ENCODE measurements around the gene DAPK1.

DAPK1 gene

GRCh38 chr9:87698069-87698809 lies 200.6 kb downstream of the DAPK1 start:
- ATAC-seq, result no peak

GRCh38 chr9:87699835-87700234 lies 202.2 kb downstream of the DAPK1 start:
- no peak for ATAC-seq

- ATAC-seq, result no peak
Measured at GRCh38 chr9:87701491-87701890, 203.8 kb downstream of the DAPK1 start.

- no peak for ATAC-seq
Measured at GRCh38 chr9:87701931-87702421, 204.3 kb downstream of the DAPK1 start.

GRCh38 chr9:87702921-87703320 lies 205.3 kb downstream of the DAPK1 start:
- ATAC-seq, result no peak

DNA sequence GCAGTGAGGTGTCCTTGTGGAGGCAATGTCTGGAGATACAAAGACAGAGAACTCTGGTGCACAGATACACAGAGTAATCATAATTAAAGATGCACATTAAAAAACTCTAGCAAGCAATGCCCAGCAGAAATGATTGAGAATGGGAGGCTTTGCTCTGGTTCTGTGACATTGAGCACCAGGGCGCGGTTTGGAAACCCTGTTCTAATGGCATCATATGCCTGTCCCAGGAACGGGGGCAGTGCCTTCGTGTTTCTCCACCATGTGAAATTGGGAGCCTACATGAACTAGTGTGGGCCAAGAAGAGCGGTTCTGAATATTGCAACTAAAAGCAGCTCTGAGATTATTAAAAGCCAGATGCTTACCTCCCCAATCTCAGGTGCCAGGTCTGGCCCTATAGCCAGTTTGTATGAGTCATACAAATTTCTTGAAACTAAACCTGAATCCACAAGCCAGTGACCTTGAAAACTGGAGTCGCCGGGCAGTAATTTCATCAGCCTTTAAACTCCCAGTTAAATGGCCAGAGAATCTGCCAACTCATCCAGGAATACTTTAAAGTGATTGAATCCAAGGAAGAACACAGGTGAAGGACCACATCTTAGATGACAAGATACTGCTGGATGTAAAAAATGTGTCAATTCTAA lies 206.1 kb downstream of the DAPK1 start:
- ATAC-seq, result no peak

DNA sequence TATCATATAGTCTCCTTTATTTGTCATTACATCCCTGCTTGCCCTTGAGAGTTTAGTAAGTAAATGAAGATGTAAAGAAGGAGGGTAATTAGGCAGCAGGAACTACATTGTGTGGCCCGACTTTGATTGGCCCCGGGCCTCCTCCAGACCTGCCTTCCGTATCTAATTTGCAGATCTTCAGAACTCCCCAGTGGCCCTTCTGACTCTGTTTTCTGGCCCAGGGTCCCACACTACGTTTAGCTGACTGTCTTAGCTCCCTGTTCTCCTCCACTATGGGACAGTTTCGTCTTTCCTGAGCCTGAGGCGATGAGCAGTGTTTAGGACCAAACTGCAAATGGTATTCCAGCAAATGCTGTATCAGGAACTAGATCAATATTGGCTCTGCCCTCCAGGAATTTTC lies 206.7 kb downstream of the DAPK1 start:
- ATAC-seq, result no peak

DNA sequence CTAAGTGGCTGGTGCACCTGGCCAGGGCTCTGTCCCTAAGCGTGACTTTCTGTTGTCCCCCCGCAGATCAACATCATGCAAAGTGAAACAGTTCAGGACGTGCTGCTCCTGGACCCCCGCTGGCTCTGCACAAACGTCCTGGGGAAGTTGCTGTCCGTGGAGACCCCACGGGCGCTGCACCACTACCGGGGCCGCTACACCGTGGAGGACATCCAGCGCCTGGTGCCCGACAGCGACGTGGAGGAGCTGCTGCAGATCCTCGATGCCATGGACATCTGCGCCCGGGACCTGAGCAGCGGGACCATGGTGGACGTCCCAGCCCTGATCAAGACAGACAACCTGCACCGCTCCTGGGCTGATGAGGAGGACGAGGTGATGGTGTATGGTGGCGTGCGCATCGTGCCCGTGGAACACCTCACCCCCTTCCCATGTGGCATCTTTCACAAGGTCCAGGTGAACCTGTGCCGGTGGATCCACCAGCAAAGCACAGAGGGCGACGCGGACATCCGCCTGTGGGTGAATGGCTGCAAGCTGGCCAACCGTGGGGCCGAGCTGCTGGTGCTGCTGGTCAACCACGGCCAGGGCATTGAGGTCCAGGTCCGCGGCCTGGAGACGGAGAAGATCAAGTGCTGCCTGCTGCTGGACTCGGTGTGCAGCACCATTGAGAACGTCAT lies 208.5 kb downstream of the DAPK1 start:
- ATAC-seq, result no peak

DNA sequence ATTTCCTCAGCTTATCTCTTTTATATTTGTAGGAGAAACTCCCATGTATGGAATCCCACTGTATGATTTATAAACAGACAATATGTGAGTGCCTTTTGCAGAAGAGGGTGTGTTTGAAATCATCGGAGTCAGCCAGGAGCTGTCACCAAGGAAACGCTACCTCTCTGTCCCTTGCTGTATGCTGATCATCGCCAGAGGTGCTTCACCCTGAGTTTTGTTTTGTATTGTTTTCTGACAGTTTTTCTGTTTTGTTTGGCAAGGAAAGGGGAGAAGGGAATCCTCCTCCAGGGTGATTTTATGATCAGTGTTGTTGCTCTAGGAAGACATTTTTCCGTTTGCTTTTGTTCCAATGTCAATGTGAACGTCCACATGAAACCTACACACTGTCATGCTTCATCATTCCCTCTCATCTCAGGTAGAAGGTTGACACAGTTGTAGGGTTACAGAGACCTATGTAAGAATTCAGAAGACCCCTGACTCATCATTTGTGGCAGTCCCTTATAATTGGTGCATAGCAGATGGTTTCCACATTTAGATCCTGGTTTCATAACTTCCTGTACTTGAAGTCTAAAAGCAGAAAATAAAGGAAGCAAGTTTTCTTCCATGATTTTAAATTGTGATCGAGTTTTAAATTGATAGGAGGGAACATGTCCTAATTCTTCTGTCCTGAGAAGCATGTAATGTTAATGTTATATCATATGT lies 210.3 kb downstream of the DAPK1 start:
- ATAC-seq, result no peak

- ATAC-seq, result no peak
Measured at GRCh38 chr9:87708546-87708945, 210.9 kb downstream of the DAPK1 start.

DNA sequence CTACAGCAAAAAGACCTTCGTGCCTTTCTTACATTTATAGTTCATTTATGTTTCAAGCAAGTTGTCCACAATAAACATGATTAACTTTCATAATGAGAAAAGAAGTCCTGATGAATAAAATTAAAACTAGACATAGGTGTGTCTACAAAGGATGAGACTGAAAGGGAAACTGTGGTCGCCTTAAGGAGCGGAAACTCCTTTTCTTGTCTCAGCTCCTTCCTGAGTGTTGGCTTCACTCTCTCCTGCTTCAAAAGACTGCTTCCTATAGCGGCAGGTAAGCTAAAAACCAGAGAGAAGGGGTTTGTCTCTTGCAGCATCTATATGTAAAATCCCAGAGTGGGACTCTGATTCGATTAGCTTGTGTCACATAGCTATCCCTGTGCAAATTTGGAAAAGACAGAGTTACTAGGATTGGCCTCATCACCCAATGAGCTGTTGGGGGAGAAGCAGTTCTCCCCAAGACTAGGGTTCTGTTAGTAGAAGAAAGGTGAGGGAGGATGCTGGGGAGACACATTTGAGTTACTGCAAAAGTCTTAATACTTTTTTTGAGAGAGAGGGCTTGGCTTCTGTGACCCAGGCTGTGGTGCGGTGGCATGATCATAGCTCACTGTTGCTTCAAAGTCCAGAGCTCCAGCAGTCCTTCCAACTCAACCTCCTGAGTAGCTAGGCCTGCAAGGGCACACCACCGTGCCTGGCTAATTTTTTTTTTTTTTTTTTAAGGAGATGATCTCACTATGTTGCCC lies 211.5 kb downstream of the DAPK1 start:
- peak; percentile 47 to 61 for ATAC-seq

- ATAC-seq, result no peak
Measured at GRCh38 chr9:87710443-87710842, 212.8 kb downstream of the DAPK1 start.

GRCh38 chr9:87711857-87712800 lies 214.5 kb downstream of the DAPK1 start:
- ATAC-seq, result no peak

DNA sequence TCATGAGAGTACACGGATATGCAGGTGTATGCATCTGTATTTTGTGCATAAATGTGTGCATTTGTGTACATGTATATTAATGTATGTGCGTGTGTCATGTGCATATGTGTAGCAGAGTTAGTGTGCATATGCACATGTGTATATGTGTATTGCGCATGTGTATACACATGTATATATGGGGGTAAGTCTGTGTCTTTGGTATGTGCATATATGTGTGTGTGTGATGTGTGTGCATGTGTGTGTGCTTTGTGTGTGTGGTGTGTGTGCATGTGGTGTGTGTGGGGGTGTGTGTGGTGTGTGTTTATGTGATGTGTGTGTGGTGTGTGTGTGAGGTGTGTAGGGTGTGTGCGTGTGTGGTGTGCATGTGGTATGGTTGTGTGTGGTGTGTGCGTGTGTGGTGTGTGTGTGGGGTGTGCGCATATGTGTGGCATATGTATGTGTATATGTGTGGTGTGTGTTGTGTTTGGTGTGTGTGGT lies 215.2 kb downstream of the DAPK1 start:
- ATAC-seq, result no peak

- peak; percentile 80 for ATAC-seq
Measured at GRCh38 chr9:87713278-87713987, 215.8 kb downstream of the DAPK1 start.

- ATAC-seq, result no peak
Measured at GRCh38 chr9:87713988-87714330, 216.3 kb downstream of the DAPK1 start.

GRCh38 chr9:87714819-87715218 lies 217.2 kb downstream of the DAPK1 start:
- ATAC-seq, result no peak

GRCh38 chr9:87716141-87716540 lies 218.5 kb downstream of the DAPK1 start:
- no peak for ATAC-seq

- ATAC-seq, result no peak
Measured at GRCh38 chr9:87717456-87717855, 219.8 kb downstream of the DAPK1 start.

- no peak for ATAC-seq
Measured at GRCh38 chr9:87718231-87718630, 220.6 kb downstream of the DAPK1 start.

Data from activated CD4-positive, CD25-positive, alpha-beta regulatory T cell treated with anti-CD3 and anti-CD28 coated beads, Interleukin-2, amount 50 U/mL, for 24 hours (primary cell).